Prostate gland (tissue), 2 donors: ENCODE results near the gene TLR2.

Experiments used
- POLR2A ChIP-seq: fragments of 450-650 bp; IDR thresholded peaks from one replicate; pipeline ENCODE4 v1.6.1; 2016; ENCODE audit warnings: antibody characterized with exemption, mild to moderate bottlenecking
- POLR2AphosphoS5 ChIP-seq: sonication (generic); formaldehyde crosslinking; IDR thresholded peaks from one replicate; pipeline ENCODE4 v1.6.1; 2017; ENCODE audit warnings: antibody characterized with exemption
- TF ChIP-seq, protein P1 (sequence below), 4 experiments: fragments of 200-600 bp in 2 of 4; fragments of 450-650 bp in 2 of 4; sonication (generic) in 2 of 4; IDR thresholded peaks; 1 replicate in 3 of 4; 2 replicates in 1 of 4; pipeline ENCODE4 v1.5.1; 2016 to 2019; ENCODE audit warnings: antibody characterized with exemption in 4 of 4, mild to moderate bottlenecking in 2 of 4, moderate library complexity in 2 of 4

GRCh38 chr4:153722036-153722435 is 38.0 kb downstream of the TLR2 start:
- TF ChIP-seq, protein P1, sequence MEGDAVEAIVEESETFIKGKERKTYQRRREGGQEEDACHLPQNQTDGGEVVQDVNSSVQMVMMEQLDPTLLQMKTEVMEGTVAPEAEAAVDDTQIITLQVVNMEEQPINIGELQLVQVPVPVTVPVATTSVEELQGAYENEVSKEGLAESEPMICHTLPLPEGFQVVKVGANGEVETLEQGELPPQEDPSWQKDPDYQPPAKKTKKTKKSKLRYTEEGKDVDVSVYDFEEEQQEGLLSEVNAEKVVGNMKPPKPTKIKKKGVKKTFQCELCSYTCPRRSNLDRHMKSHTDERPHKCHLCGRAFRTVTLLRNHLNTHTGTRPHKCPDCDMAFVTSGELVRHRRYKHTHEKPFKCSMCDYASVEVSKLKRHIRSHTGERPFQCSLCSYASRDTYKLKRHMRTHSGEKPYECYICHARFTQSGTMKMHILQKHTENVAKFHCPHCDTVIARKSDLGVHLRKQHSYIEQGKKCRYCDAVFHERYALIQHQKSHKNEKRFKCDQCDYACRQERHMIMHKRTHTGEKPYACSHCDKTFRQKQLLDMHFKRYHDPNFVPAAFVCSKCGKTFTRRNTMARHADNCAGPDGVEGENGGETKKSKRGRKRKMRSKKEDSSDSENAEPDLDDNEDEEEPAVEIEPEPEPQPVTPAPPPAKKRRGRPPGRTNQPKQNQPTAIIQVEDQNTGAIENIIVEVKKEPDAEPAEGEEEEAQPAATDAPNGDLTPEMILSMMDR (IDR thresholded peaks at IDR 0.05), result no peak
- no peak for TF ChIP-seq POLR2AphosphoS5
- no peak for TF ChIP-seq POLR2A
